ENCODE data around the gene DAGLB.

GRCh38 chr7:6433784-6434615, 13.8 kb downstream of the DAGLB start:
- TF ChIP-seq, protein P1, sequence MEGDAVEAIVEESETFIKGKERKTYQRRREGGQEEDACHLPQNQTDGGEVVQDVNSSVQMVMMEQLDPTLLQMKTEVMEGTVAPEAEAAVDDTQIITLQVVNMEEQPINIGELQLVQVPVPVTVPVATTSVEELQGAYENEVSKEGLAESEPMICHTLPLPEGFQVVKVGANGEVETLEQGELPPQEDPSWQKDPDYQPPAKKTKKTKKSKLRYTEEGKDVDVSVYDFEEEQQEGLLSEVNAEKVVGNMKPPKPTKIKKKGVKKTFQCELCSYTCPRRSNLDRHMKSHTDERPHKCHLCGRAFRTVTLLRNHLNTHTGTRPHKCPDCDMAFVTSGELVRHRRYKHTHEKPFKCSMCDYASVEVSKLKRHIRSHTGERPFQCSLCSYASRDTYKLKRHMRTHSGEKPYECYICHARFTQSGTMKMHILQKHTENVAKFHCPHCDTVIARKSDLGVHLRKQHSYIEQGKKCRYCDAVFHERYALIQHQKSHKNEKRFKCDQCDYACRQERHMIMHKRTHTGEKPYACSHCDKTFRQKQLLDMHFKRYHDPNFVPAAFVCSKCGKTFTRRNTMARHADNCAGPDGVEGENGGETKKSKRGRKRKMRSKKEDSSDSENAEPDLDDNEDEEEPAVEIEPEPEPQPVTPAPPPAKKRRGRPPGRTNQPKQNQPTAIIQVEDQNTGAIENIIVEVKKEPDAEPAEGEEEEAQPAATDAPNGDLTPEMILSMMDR (IDR thresholded peaks at IDR 0.05), result no peak
- TF ChIP-seq POLR2A (IDR thresholded peaks at IDR 0.05), result no peak
